Prostate gland (tissue), 2 donors: ENCODE results near the gene SIN3B. TPM values are rescaled to one million over a fixed set of nuclear protein-coding genes. Genes with fewer than 3 reads are reported as not detected.

Experiments
- DNase-seq: peaks from one replicate; pipeline ENCODE4 v3.0.0-alpha.2; 2019; ENCODE audit warnings: low spot score
- H3K27ac ChIP-seq, 2 donors: fragments of 200-600 bp; sonication (generic); 2 replicates each; pipeline ENCODE4 v1.5.1; 2017 to 2019
- H3K27me3 ChIP-seq: fragments of 200-600 bp; sonication (generic); replicated peaks from 2 replicates; pipeline ENCODE4 v1.5.1; 2019; ENCODE audit not compliant: insufficient read depth
- H3K36me3 ChIP-seq, 2 donors: fragments of 200-600 bp; sonication (generic); 1 replicate in 1 of 2; 2 replicates in 1 of 2; pipeline versions ENCODE4 v1.5.1 to v1.8.1; 2017 to 2019
- H3K4me1 ChIP-seq: fragments of 200-600 bp; sonication (generic); replicated peaks from 2 replicates; pipeline ENCODE4 v1.5.1; 2019
- H3K4me3 ChIP-seq, 2 donors: fragments of 200-600 bp; sonication (generic); 2 replicates each; pipeline ENCODE4 v1.5.1; 2017 to 2019
- H3K9me3 ChIP-seq: fragments of 200-600 bp; sonication (generic); 2 replicates; pipeline ENCODE4 v1.5.1; 2017
- POLR2A ChIP-seq: fragments of 450-650 bp; IDR thresholded peaks from one replicate; pipeline ENCODE4 v1.6.1; 2016; ENCODE audit warnings: antibody characterized with exemption, mild to moderate bottlenecking
- POLR2AphosphoS5 ChIP-seq: sonication (generic); formaldehyde crosslinking; IDR thresholded peaks from one replicate; pipeline ENCODE4 v1.6.1; 2017; ENCODE audit warnings: antibody characterized with exemption
- WGBS: methylation state at CpG from one replicate; pipeline ENCODE4 v1.1.5; 2018; 5-methylcytosine and 5-hydroxymethylcytosine counted together
- intact Hi-C: fragments of 100-400 bp; cut with DNase I; formaldehyde crosslinking; loops from one replicate; pipeline ENCODE4 v1.14.2; 2022
- total RNA-seq, 2 donors: library from RNA; depleted of rRNA; stranded (reverse); fragments of >200 nt; gene quantifications; one replicate each; pipeline ENCODE4 v1.1.0, GENCODE V29; 2016
- TF ChIP-seq, protein P1 (sequence below), 4 experiments: fragments of 200-600 bp in 2 of 4; fragments of 450-650 bp in 2 of 4; sonication (generic) in 2 of 4; IDR thresholded peaks; 1 replicate in 3 of 4; 2 replicates in 1 of 4; pipeline ENCODE4 v1.5.1; 2016 to 2019; ENCODE audit warnings: antibody characterized with exemption in 4 of 4, mild to moderate bottlenecking in 2 of 4, moderate library complexity in 2 of 4

The SIN3B gene
- total RNA-seq, 2 donors from 2014 or later = 37.8 to 159 TPM

DNA sequence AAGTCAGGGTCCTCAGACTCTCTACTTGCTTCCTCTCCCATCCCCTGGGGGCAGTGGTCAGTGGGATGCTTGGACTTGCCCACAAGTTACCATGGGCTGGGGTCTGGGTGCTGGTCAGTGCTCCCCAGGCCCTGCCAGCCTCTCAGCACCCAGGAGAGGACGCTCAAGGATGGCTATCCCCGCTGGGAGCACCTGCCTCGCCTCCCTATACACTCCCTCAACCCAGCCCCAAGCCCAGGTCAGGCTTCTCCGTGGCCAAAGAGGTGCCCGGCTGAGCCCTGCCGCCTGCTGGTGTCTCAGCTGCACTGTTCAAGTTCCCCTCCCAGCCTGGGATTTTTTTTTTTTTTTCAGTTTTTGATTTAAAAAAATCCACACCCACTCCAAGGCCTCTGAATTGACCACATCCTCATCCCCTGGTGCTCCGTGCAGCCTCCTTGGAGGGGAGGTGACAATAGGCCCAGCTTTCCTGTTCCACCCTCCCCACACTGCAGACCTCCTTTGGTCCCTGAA lies 70.4 kb downstream of the SIN3B start:
- intact Hi-C loops = loop anchor here (5.0 kb wide), 1 partner anchor 72 kb away; the partner anchor contains the start of gene SIN3B
- H3K4me3 ChIP-seq = no peak overlapping the region
- DNase-seq = no peak
- TF ChIP-seq, protein P1, sequence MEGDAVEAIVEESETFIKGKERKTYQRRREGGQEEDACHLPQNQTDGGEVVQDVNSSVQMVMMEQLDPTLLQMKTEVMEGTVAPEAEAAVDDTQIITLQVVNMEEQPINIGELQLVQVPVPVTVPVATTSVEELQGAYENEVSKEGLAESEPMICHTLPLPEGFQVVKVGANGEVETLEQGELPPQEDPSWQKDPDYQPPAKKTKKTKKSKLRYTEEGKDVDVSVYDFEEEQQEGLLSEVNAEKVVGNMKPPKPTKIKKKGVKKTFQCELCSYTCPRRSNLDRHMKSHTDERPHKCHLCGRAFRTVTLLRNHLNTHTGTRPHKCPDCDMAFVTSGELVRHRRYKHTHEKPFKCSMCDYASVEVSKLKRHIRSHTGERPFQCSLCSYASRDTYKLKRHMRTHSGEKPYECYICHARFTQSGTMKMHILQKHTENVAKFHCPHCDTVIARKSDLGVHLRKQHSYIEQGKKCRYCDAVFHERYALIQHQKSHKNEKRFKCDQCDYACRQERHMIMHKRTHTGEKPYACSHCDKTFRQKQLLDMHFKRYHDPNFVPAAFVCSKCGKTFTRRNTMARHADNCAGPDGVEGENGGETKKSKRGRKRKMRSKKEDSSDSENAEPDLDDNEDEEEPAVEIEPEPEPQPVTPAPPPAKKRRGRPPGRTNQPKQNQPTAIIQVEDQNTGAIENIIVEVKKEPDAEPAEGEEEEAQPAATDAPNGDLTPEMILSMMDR (IDR thresholded peaks at IDR 0.05) = no peak
- no peak for TF ChIP-seq POLR2A
- H3K9me3 ChIP-seq = no peaks in the 10 kb centered on the region
- 61% methylated on average over 7 of the region's 7 CpGs for WGBS
- H3K4me1 ChIP-seq = no peaks in the 10 kb centered on the region
- H3K27ac ChIP-seq = no peak overlapping the region
- H3K36me3 ChIP-seq = no peaks in the 10 kb centered on the region
- no peaks in the 10 kb centered on the region for H3K27me3 ChIP-seq

DNA sequence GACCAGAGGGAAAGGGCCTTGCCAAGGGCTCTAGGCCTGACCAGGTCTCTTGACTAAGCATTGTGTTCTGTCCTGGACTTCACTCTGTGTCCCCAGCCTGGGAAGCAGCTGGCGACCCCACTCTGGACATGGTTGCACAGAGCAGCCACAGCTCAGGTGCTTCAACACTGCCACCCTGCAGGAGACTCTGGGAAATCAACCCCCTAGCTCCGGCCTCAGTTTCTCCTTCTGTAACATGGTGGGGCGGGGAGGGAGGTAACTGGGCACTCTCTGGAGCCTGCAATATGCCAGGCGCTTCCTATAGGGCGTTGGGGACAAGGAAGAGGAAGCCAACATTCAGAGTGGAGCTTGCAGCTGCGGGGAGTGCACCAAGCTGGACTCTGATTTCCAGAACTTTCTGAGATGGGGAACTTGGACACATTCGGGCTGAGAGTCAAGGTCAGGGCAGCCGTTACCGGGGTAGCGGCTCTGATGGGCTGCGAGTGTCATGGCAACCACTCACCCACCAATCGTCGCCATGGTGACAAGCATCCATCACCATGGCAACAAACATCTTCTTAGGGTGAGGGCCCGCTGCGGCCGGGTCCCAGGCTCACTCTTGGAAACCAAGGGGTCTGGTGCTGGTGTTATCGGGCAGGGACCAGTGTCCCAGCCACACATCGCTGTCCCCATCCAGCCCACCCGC lies 72.4 kb downstream of the SIN3B start:
- intact Hi-C loops = no loop called here
- Histone ChIP-seq H3K36me3 (no peaks in the 10 kb centered on the region), H3K4me1 (no peaks in the 10 kb centered on the region), H3K27ac (no peak overlapping the region), H3K27me3 (no peaks in the 10 kb centered on the region), H3K4me3 (no peak overlapping the region), H3K9me3 (no peaks in the 10 kb centered on the region)
- TF ChIP-seq, protein P1 (IDR thresholded peaks at IDR 0.05) = no peak
- no peak for TF ChIP-seq POLR2A
- TF ChIP-seq POLR2AphosphoS5 = no peak
- 93% methylated on average over 19 of the region's 19 CpGs for WGBS
- no peak for DNase-seq

DNA sequence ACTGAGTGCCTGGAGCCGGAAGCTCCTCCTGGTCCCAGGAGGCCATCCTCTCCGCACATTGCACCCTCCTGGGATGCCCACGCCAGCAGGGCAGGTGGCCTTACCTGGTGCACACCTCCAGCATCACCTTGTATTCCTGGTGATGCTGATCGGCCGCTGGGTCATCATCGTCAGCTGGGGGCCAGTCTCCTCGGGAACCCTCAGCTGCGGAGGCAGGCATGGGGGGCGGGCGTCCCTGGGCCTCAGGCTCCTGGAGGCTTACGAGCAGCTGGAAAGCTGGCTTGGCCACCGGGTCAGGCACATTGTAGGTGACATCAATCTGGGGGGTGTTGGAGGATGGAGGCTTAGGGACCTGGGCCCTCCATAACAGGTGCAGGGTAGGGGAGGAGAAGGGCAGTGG lies 73.3 kb downstream of the SIN3B start:
- H3K27me3 ChIP-seq = no peaks in the 10 kb centered on the region
- TF ChIP-seq POLR2AphosphoS5 = no peak
- no peak for TF ChIP-seq POLR2A
- TF ChIP-seq, protein P1 (IDR thresholded peaks at IDR 0.05) = no peak
- no peak overlapping the region for H3K4me3 ChIP-seq
- WGBS = 93% methylated on average over 12 of the region's 12 CpGs
- intact Hi-C loops = no loop called here
- no peak overlapping the region for H3K27ac ChIP-seq
- H3K4me1 ChIP-seq = no peaks in the 10 kb centered on the region
- H3K9me3 ChIP-seq = no peaks in the 10 kb centered on the region
- no peak for DNase-seq
- H3K36me3 ChIP-seq = no peaks in the 10 kb centered on the region

DNA sequence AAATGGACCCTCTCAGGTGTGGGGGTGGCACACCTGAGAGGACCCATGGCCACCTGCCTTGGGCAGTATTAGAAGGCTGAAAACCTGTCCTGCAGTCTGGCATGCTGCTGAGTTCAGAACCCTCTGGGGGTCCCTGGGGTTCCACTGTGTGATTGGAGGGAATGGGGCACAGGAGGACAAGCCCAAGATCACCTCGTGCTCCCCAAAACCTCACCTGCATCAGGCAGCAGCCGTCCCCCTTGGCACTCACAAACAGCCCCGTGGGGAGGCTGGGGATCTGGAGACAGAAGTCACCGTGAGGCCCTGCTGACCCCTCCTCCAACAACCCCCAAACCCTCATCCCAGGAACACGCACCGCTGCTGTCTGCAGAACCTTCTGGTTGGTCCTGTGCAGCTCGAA lies 74.1 kb downstream of the SIN3B start:
- DNase-seq = no peak
- TF ChIP-seq, protein P1 (IDR thresholded peaks at IDR 0.05) = no peak
- Histone ChIP-seq H3K4me3 (no peak overlapping the region), H3K36me3 (no peaks in the 10 kb centered on the region), H3K27ac (no peak overlapping the region), H3K27me3 (no peaks in the 10 kb centered on the region), H3K4me1 (no peaks in the 10 kb centered on the region), H3K9me3 (no peaks in the 10 kb centered on the region)
- intact Hi-C loops = no loop called here
- 93% methylated on average over 7 of the region's 7 CpGs for WGBS

DNA sequence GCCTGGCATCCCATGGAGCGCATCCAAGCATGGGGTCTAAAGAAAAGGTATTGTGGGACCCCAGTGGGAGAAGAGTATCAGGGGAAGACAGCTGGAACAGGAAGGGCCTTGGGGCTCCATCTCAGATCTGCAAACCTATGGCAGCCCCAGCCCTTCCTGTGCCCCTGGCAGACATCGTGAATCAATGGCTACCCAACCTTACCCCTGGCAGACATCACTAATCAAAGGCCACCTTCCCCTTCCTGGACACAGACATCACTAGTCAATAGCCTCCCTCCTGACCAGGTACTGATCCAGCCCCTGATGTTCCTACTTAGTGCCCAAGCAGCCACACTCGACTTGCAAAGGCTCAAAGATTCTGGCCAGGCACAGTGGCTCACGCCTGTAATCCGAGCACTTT lies 75.4 kb downstream of the SIN3B start:
- no peaks in the 10 kb centered on the region for H3K9me3 ChIP-seq
- H3K27me3 ChIP-seq = no peaks in the 10 kb centered on the region
- H3K4me1 ChIP-seq = no peaks in the 10 kb centered on the region
- H3K27ac ChIP-seq = no peak overlapping the region
- no peak for DNase-seq
- 94% methylated on average over 5 of the region's 5 CpGs for WGBS
- no peak overlapping the region for H3K4me3 ChIP-seq
- intact Hi-C loops = no loop called here
- TF ChIP-seq POLR2AphosphoS5 (no peak), POLR2A (no peak)
- H3K36me3 ChIP-seq = no peaks in the 10 kb centered on the region
